ENCODE measurements around the gene GRIP1.

GRCh38 chr12:66638666-66639065 lies 40.2 kb downstream of the GRIP1 start:
- no peak for TF ChIP-seq POLR2A (IDR thresholded peaks at IDR 0.05)
- TF ChIP-seq, protein P1, sequence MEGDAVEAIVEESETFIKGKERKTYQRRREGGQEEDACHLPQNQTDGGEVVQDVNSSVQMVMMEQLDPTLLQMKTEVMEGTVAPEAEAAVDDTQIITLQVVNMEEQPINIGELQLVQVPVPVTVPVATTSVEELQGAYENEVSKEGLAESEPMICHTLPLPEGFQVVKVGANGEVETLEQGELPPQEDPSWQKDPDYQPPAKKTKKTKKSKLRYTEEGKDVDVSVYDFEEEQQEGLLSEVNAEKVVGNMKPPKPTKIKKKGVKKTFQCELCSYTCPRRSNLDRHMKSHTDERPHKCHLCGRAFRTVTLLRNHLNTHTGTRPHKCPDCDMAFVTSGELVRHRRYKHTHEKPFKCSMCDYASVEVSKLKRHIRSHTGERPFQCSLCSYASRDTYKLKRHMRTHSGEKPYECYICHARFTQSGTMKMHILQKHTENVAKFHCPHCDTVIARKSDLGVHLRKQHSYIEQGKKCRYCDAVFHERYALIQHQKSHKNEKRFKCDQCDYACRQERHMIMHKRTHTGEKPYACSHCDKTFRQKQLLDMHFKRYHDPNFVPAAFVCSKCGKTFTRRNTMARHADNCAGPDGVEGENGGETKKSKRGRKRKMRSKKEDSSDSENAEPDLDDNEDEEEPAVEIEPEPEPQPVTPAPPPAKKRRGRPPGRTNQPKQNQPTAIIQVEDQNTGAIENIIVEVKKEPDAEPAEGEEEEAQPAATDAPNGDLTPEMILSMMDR (IDR thresholded peaks at IDR 0.05): no peak
- no peak for TF ChIP-seq EP300 (IDR thresholded peaks at IDR 0.05)

Data from ovary (tissue), 3 donors.